PC-9 (cell line): ENCODE measurements around the gene OXSR1.

ENCODE experiments used
- EZH2 ChIP-seq: fragments of 200-600 bp; sonication (generic); IDR thresholded peaks from 2 replicates; pipeline ENCODE4 v1.8.0; 2017; ENCODE audit warnings: antibody characterized with exemption, low read depth
- TF ChIP-seq, protein P1 (sequence below): fragments of 200-600 bp; sonication (generic); conservative IDR thresholded peaks from 2 replicates; pipeline ENCODE4 v1.6.1; 2017; ENCODE audit warnings: mixed run types, antibody characterized with exemption, mild to moderate bottlenecking, moderate library complexity

DNA sequence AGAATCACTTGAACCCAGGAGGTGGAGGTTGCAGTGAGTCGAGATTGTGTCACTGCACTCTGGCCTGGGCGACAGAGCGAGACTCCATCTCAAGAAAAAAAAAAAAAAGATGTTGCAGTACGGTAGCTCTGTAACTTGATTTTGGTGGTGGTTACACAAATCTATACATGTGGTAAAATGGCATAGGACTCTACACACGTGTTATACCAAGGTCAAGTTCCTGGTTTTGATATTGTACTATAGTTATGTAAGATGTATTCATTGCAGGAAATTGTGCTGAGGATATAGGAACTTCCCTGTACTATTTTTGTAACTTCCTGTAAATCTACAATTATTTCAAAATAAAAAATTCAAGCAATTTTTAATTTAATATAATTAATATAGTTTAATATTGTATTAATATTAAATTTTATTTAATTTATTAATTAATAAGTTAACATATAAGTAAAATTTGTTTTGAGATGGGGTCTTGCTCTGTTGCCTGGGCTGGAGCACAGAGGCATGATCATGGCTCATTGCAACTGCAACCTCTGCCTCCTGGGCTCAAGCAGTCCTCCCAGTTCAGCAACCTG lies 16.9 kb upstream of the OXSR1 start:
- TF ChIP-seq, protein P1, sequence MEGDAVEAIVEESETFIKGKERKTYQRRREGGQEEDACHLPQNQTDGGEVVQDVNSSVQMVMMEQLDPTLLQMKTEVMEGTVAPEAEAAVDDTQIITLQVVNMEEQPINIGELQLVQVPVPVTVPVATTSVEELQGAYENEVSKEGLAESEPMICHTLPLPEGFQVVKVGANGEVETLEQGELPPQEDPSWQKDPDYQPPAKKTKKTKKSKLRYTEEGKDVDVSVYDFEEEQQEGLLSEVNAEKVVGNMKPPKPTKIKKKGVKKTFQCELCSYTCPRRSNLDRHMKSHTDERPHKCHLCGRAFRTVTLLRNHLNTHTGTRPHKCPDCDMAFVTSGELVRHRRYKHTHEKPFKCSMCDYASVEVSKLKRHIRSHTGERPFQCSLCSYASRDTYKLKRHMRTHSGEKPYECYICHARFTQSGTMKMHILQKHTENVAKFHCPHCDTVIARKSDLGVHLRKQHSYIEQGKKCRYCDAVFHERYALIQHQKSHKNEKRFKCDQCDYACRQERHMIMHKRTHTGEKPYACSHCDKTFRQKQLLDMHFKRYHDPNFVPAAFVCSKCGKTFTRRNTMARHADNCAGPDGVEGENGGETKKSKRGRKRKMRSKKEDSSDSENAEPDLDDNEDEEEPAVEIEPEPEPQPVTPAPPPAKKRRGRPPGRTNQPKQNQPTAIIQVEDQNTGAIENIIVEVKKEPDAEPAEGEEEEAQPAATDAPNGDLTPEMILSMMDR = no peak
- TF ChIP-seq EZH2 = no peak
